SK-N-SH treated with all-trans-retinoic acid at 6 μM for 48 hours (cell line): ENCODE measurements around the gene DOCK9.

Experiments
- ATAC-seq: fragments of 200-7000 bp; cut with Tn5 transposase; 3 replicates; pipeline ENCODE4 v1.9.1; 2020; ENCODE audit warnings: mild to moderate bottlenecking, moderate library complexity
- ARNTL ChIP-seq: fragments of 450-650 bp; formaldehyde crosslinking; IDR thresholded peaks from 2 replicates; pipeline ENCODE4 v1.5.0; 2020; ENCODE audit warnings: low read depth, mild to moderate bottlenecking, moderate library complexity, borderline replicate concordance
- BACH2 ChIP-seq: fragments of 250-450 bp; sonication (Bioruptor Pico); IDR thresholded peaks from 2 replicates; pipeline ENCODE4 v1.9.0; 2021; ENCODE audit warnings: mild to moderate bottlenecking, borderline replicate concordance
- CREB5 ChIP-seq: fragments of 250-450 bp; sonication (Bioruptor Pico); IDR thresholded peaks from 2 replicates; pipeline ENCODE4 v1.5.1; 2020; ENCODE audit warnings: low read depth, mild to moderate bottlenecking, moderate library complexity
- ESRRG ChIP-seq: fragments of 250-450 bp; sonication (Bioruptor Pico); IDR thresholded peaks from 2 replicates; pipeline ENCODE4 v1.6.1; 2021; ENCODE audit warnings: mild to moderate bottlenecking
- GLIS3 ChIP-seq: fragments of 250-450 bp; sonication (Bioruptor Pico); IDR thresholded peaks from 2 replicates; pipeline ENCODE4 v1.5.0; 2020; ENCODE audit warnings: mild to moderate bottlenecking, moderate library complexity
- ISL1 ChIP-seq: fragments of 250-450 bp; sonication (Bioruptor Pico); IDR thresholded peaks from 2 replicates; pipeline ENCODE4 v2.1.2; 2022; ENCODE audit warnings: mild to moderate bottlenecking, moderate library complexity
- OSR1 ChIP-seq: fragments of 250-450 bp; sonication (Bioruptor Pico); IDR thresholded peaks from 2 replicates; pipeline ENCODE4 v1.8.0; 2022; ENCODE audit warnings: moderate library complexity, mild to moderate bottlenecking, inconsistent platforms
- PATZ1 ChIP-seq: fragments of 250-450 bp; sonication (Bioruptor Pico); IDR thresholded peaks from 2 replicates; pipeline ENCODE4 v1.8.0; 2020; ENCODE audit warnings: mild to moderate bottlenecking, moderate library complexity, borderline replicate concordance
- PPARA ChIP-seq: fragments of 250-450 bp; sonication (Bioruptor Pico); IDR thresholded peaks from 2 replicates; pipeline ENCODE4 v1.5.0; 2020; ENCODE audit warnings: mild to moderate bottlenecking, borderline replicate concordance
- RARB ChIP-seq: fragments of 250-450 bp; sonication (Bioruptor Pico); IDR thresholded peaks from 2 replicates; pipeline ENCODE4 v1.8.0; 2021; ENCODE audit warnings: mild to moderate bottlenecking, moderate library complexity
- TCF4 ChIP-seq: fragments of 250-450 bp; sonication (Bioruptor Pico); IDR thresholded peaks from 2 replicates; pipeline ENCODE4 v1.8.0; 2021; ENCODE audit warnings: mild to moderate bottlenecking, moderate library complexity, borderline replicate concordance
- TOX ChIP-seq: fragments of 250-450 bp; sonication (Bioruptor Pico); IDR thresholded peaks from 2 replicates; pipeline ENCODE4 v1.8.0; 2021; ENCODE audit warnings: mild to moderate bottlenecking, moderate library complexity, borderline replicate concordance
- TSHZ2 ChIP-seq: fragments of 250-450 bp; sonication (Bioruptor Pico); IDR thresholded peaks from 2 replicates; pipeline ENCODE4 v1.5.0; 2020; ENCODE audit warnings: mild to moderate bottlenecking, moderate library complexity
- ZC3H10 ChIP-seq: fragments of 250-450 bp; sonication (Bioruptor Pico); IDR thresholded peaks from 2 replicates; pipeline ENCODE4 v1.5.1; 2021; ENCODE audit warnings: mild to moderate bottlenecking, moderate library complexity
- ZFP3 ChIP-seq: fragments of 250-450 bp; sonication (Bioruptor Pico); IDR thresholded peaks from 2 replicates; pipeline ENCODE4 v1.5.0; 2020; ENCODE audit warnings: mild to moderate bottlenecking, moderate library complexity
- ZFP30 ChIP-seq: fragments of 450-650 bp; formaldehyde crosslinking; IDR thresholded peaks from 2 replicates; pipeline ENCODE4 v1.5.0; 2022; ENCODE audit warnings: mild to moderate bottlenecking, moderate library complexity
- ZNF565 ChIP-seq: fragments of 450-650 bp; formaldehyde crosslinking; conservative IDR thresholded peaks from 2 replicates; pipeline ENCODE4 v1.5.0; 2020; ENCODE audit warnings: low read depth, mild to moderate bottlenecking, moderate library complexity
- ZNF70 ChIP-seq: fragments of 450-650 bp; formaldehyde crosslinking; IDR thresholded peaks from 2 replicates; pipeline ENCODE4 v1.5.0; 2020; ENCODE audit warnings: mild to moderate bottlenecking, moderate library complexity
- ZNF8 ChIP-seq: fragments of 450-650 bp; formaldehyde crosslinking; IDR thresholded peaks from 2 replicates; pipeline ENCODE4 v1.5.0; 2020; ENCODE audit warnings: mild to moderate bottlenecking, moderate library complexity
- TF ChIP-seq, protein P1 (sequence below): fragments of 250-450 bp; sonication (Bioruptor Pico); IDR thresholded peaks from 2 replicates; pipeline ENCODE4 v1.5.1; 2021; ENCODE audit warnings: mild to moderate bottlenecking, moderate library complexity

DOCK9 gene

DNA sequence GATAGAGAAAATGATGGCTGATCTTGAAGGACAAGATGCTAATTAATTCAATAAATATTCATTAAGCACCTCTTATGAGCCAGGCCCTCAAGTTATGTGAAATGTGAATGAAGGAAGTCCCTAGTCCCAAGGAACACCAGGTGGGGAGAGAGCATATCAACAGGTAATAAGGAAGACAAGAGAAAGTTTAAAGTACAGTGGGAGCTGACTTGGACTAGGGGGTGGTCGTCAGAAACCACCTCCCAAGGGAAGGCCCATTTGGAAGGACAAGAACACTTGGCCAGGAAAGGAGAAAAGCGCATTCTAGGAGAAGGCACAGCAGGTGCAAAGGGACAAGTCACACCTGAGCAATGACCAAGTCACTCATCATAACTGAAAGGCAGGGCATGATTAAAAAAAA, 72.7 kb downstream of the DOCK9 start:
- no peak for ATAC-seq

GRCh38 chr13:98900442-98900841, 77.4 kb downstream of the DOCK9 start:
- no peak for ATAC-seq
- no peak for TF ChIP-seq ZNF70 (CRISPR knock-in tag)
- TF ChIP-seq ZFP30 (CRISPR knock-in tag) = no peak
- TF ChIP-seq, protein P1, sequence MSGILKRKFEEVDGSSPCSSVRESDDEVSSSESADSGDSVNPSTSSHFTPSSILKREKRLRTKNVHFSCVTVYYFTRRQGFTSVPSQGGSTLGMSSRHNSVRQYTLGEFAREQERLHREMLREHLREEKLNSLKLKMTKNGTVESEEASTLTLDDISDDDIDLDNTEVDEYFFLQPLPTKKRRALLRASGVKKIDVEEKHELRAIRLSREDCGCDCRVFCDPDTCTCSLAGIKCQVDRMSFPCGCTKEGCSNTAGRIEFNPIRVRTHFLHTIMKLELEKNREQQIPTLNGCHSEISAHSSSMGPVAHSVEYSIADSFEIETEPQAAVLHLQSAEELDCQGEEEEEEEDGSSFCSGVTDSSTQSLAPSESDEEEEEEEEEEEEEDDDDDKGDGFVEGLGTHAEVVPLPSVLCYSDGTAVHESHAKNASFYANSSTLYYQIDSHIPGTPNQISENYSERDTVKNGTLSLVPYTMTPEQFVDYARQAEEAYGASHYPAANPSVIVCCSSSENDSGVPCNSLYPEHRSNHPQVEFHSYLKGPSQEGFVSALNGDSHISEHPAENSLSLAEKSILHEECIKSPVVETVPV = no peak
- TF ChIP-seq RARB (CRISPR knock-in tag) = no peak
- no peak for TF ChIP-seq OSR1 (CRISPR knock-in tag)
- TF ChIP-seq ZNF565 = no peak
- no peak for TF ChIP-seq ZC3H10 (CRISPR knock-in tag)

More for the DNA sequence above, 72.7 kb downstream of the DOCK9 start:
- TF ChIP-seq GLIS3 (no peak), PATZ1 (no peak), ZFP30 (CRISPR knock-in tag) (no peak), RARB (CRISPR knock-in tag) (no peak), PPARA (no peak), TSHZ2 (CRISPR knock-in tag) (no peak), ZFP3 (no peak), ZNF8 (CRISPR knock-in tag) (no peak), BACH2 (CRISPR knock-in tag) (no peak), CREB5 (CRISPR knock-in tag) (no peak), ZNF70 (CRISPR knock-in tag) (no peak), TCF4 (CRISPR knock-in tag) (no peak)

GRCh38 chr13:98897706-98898105, 80.2 kb downstream of the DOCK9 start:
- ATAC-seq = no peak
- TF ChIP-seq BACH2 (CRISPR knock-in tag) = no peak
- no peak for TF ChIP-seq ISL1
- no peak for TF ChIP-seq ZFP3
- no peak for TF ChIP-seq OSR1 (CRISPR knock-in tag)
- no peak for TF ChIP-seq ZNF565
- no peak for TF ChIP-seq TSHZ2 (CRISPR knock-in tag)
- no peak for TF ChIP-seq ZNF8 (CRISPR knock-in tag)
- TF ChIP-seq ARNTL (CRISPR knock-in tag) = no peak
- no peak for TF ChIP-seq TOX

DNA sequence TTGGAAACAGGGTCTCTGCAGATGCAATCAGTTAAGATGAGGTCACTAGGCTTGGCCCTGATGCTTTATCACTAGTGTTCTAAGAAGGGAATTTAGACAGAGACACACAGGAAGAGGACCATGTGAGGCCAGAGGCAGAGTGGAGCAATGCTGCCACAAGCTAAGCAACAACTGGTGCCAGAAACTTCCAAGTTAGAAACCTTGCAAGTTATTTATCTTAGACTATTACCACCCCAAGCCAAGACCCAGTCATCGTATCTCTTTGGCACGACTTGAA, 81.1 kb downstream of the DOCK9 start:
- no peak for ATAC-seq
- TF ChIP-seq PPARA (no peak), ARNTL (CRISPR knock-in tag) (no peak), ZNF70 (CRISPR knock-in tag) (no peak), ZNF8 (CRISPR knock-in tag) (no peak), RARB (CRISPR knock-in tag) (no peak), GLIS3 (no peak), ZFP30 (CRISPR knock-in tag) (no peak), ESRRG (CRISPR knock-in tag) (no peak), TCF4 (CRISPR knock-in tag) (no peak), CREB5 (CRISPR knock-in tag) (no peak), ISL1 (no peak), ZC3H10 (CRISPR knock-in tag) (no peak), PATZ1 (no peak), ZFP3 (no peak)
- TF ChIP-seq, protein P1 = no peak
